SK-N-MC (cell line): ENCODE measurements around the gene ACER3.

Experiments used
- EZH2 ChIP-seq: fragments of 200-600 bp; sonication (generic); IDR thresholded peaks from one replicate; pipeline ENCODE4 v1.6.1; 2017; ENCODE audit warnings: antibody characterized with exemption
- POLR2AphosphoS5 ChIP-seq: IDR thresholded peaks from 2 replicates; pipeline ENCODE4 v1.6.1; 2012; ENCODE audit warnings: mild to moderate bottlenecking, low read depth, low read length, borderline replicate concordance

GRCh38 chr11:77026743-77027142 is 166.0 kb downstream of the ACER3 start:
- TF ChIP-seq POLR2AphosphoS5, result no peak
- TF ChIP-seq EZH2, result no peak
